Measurements from ENCODE around the gene PPFIA3. TPM values are rescaled to one million over a fixed set of nuclear protein-coding genes. Genes with fewer than 3 reads are reported as not detected.

PPFIA3 gene
- total RNA-seq, 1 experiment from 2014 or later = 19.1 TPM

DNA sequence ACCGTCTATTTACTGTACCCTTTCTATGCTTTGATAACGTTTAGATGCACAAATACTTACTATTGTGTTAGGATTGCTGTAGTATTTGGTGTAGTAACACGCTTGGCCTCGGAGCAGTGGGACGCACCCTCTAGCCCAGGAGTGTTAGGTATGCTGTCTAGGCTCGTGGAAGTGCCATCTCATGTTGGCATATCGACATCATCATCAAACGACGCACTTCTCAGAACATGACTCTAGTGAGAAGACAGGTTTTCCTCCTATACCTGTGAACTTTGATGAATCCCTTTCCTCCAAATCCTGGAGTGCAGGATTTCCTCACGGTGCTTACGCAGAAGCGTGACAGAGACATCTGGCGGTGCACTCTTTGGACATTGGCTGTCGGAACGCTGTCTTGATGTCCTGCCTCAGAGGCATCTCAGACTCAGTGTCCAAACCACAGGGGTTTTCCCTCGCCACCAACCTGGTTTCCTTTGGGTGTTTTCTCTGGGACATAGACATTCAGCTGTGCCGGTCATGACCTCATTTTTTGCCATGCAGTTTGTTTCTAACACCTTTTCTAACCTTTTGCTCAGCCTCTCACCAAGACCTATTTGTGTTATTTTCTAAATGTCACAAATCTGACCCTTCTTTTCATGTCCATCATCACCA is 27.8 kb upstream of the PPFIA3 start:
- Histone ChIP-seq H2AFZ (ENCODE audit: low read length) (no peak overlapping the region), H2BK120ac (ENCODE audit: low read depth, low read length, poor library complexity, severe bottlenecking) (no peak overlapping the region), H2BK20ac (ENCODE audit: low read depth, low read length, poor library complexity, severe bottlenecking) (no peak overlapping the region), H3T11ph (ENCODE audit: low read length) (no peak overlapping the region), H3K23me2 (ENCODE audit: insufficient read length, low read depth, low read length, poor library complexity, severe bottlenecking) (no peaks in the 10 kb centered on the region), H3K18ac (ENCODE audit: insufficient read length, low read depth, low read length) (no peak overlapping the region), H3K56ac (ENCODE audit: insufficient read length, low read depth, low read length) (no peak overlapping the region), H3K27ac (ENCODE audit: insufficient read length, low read depth, low read length) (no peak overlapping the region), H3K79me2 (ENCODE audit: insufficient read depth, low read length) (peaks cover 21% of the 10 kb centered on the region), H2BK12ac (ENCODE audit: insufficient read length, low read depth, low read length) (no peak overlapping the region), H3K4me2 (ENCODE audit: insufficient read depth, insufficient read length, low read length) (no peak overlapping the region), H3K79me1 (ENCODE audit: insufficient read depth, low read depth, low read length, poor library complexity, severe bottlenecking) (peaks cover 8% of the 10 kb centered on the region), H3K27me3 (ENCODE audit: insufficient read depth, low read length) (no peaks in the 10 kb centered on the region), H4K8ac (replicated peaks; ENCODE audit: insufficient read length, low read depth, low read length) (no peak overlapping the region), H3K4ac (ENCODE audit: low read depth, low read length) (no peak overlapping the region), H2AK5ac (ENCODE audit: insufficient read length, low read length) (no peak overlapping the region), H3K9ac (ENCODE audit: extremely low read depth, insufficient read length, low read length) (no peak overlapping the region), H2BK15ac (ENCODE audit: low read depth, low read length) (no peak overlapping the region), H2BK5ac (ENCODE audit: insufficient read length, low read length) (no peak overlapping the region), H3K9me3 (ENCODE audit: control insufficient read depth, low read depth, low read length) (no peaks in the 10 kb centered on the region), H3K4me1 (ENCODE audit: insufficient read depth, low read length) (peaks cover under 1% of the 10 kb centered on the region; the same call in 1 of the 2 replicates), H4K5ac (ENCODE audit: insufficient read length, low read depth, low read length) (no peak overlapping the region), H4K91ac (ENCODE audit: insufficient read length, low read depth, low read length) (no peak overlapping the region), H3K14ac (ENCODE audit: insufficient read depth, low read length) (no peak overlapping the region), H3K23ac (ENCODE audit: insufficient read length, low read depth, low read length) (no peak overlapping the region), H4K20me1 (ENCODE audit: control insufficient read depth, insufficient read depth, insufficient read length) (no peaks in the 10 kb centered on the region)
- H3K27ac Mint-ChIP-seq = no peak overlapping the region
- H3K27me3 Mint-ChIP-seq (ENCODE audit: low read depth) = no peaks in the 10 kb centered on the region
- no CpG with 5 or more reads among the region's 17 CpGs for WGBS (ENCODE audit: extremely low coverage, insufficient read length, low lambda C conversion rate)
- H3K4me3 Mint-ChIP-seq = no peak overlapping the region
- no peaks in the 10 kb centered on the region for H3K9me3 Mint-ChIP-seq
- TF ChIP-seq, protein P1, sequence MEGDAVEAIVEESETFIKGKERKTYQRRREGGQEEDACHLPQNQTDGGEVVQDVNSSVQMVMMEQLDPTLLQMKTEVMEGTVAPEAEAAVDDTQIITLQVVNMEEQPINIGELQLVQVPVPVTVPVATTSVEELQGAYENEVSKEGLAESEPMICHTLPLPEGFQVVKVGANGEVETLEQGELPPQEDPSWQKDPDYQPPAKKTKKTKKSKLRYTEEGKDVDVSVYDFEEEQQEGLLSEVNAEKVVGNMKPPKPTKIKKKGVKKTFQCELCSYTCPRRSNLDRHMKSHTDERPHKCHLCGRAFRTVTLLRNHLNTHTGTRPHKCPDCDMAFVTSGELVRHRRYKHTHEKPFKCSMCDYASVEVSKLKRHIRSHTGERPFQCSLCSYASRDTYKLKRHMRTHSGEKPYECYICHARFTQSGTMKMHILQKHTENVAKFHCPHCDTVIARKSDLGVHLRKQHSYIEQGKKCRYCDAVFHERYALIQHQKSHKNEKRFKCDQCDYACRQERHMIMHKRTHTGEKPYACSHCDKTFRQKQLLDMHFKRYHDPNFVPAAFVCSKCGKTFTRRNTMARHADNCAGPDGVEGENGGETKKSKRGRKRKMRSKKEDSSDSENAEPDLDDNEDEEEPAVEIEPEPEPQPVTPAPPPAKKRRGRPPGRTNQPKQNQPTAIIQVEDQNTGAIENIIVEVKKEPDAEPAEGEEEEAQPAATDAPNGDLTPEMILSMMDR (conservative IDR thresholded peaks at IDR 0.05) = no peak
- peaks cover 46 to 85% (median 84%) of the 10 kb centered on the region in 3 experiments for H3K36me3 Mint-ChIP-seq (ENCODE audit: insufficient read depth in 1 of 3, low read depth in 3 of 3)
- H3K4me1 Mint-ChIP-seq = peaks cover 6 to 7% of the 10 kb centered on the region in 2 experiments
- no peak for DNase-seq
